Effector memory CD8-positive, alpha-beta T cell (primary cell): ENCODE measurements around the gene UBE2E3.

ENCODE experiments used
- ATAC-seq: fragments of 150-1000 bp; cut with Tn5 transposase; replicated peaks from 2 replicates; pipeline ENCODE4 v1.10.0; 2021; ENCODE audit warnings: mild to moderate bottlenecking, moderate library complexity
- DNase-seq, 3 experiments: peaks; one replicate each; pipeline ENCODE4 v3.0.0; 2021
- H3K27ac Mint-ChIP-seq, 2 donors: one replicate each; pipeline ENCODE4 v1.8.0; 2022; ENCODE audit warnings: mild to moderate bottlenecking in 2 of 2, mixed read lengths in 2 of 2, moderate library complexity in 2 of 2
- H3K27me3 Mint-ChIP-seq, 2 donors: one replicate each; pipeline ENCODE4 v1.8.0; 2022; ENCODE audit warnings: mixed read lengths in 2 of 2
- H3K36me3 Mint-ChIP-seq: one replicate; pipeline ENCODE4 v1.8.0; 2022; ENCODE audit warnings: mild to moderate bottlenecking, moderate library complexity, mixed read lengths; ENCODE audit not compliant: insufficient read depth
- H3K4me1 Mint-ChIP-seq, 2 donors: one replicate each; pipeline ENCODE4 v1.8.0; 2022; ENCODE audit warnings: low read depth in 2 of 2, mixed read lengths in 2 of 2
- H3K4me3 Mint-ChIP-seq, 2 donors: one replicate each; pipeline ENCODE4 v1.8.0; 2022; ENCODE audit warnings: mild to moderate bottlenecking in 2 of 2, mixed read lengths in 2 of 2, moderate library complexity in 2 of 2
- H3K9me3 Mint-ChIP-seq, 2 donors: one replicate each; pipeline ENCODE4 v1.8.0; 2022; ENCODE audit warnings: mixed read lengths in 2 of 2

UBE2E3 gene

GRCh38 chr2:180985771-180986395, 5.5 kb downstream of the UBE2E3 start:
- ATAC-seq (no peak), DNase-seq (no peak)
- Mint-ChIP-seq H3K27ac (no peak overlapping the region), H3K9me3 (no peaks in the 10 kb centered on the region), H3K27me3 (no peaks in the 10 kb centered on the region), H3K36me3 (peaks cover 13% of the 10 kb centered on the region), H3K4me3 (no peak overlapping the region), H3K4me1 (peaks cover 18 to 52% of the 10 kb centered on the region in 2 donors)

GRCh38 chr2:180987146-180987545, 6.7 kb downstream of the UBE2E3 start:
- DNase-seq (no peak), ATAC-seq (no peak)
- Mint-ChIP-seq H3K27me3 (no peaks in the 10 kb centered on the region), H3K4me1 (peaks cover 12 to 42% of the 10 kb centered on the region in 2 donors), H3K36me3 (peaks cover 3% of the 10 kb centered on the region), H3K4me3 (no peak overlapping the region), H3K9me3 (no peaks in the 10 kb centered on the region), H3K27ac (no peak overlapping the region)

DNA sequence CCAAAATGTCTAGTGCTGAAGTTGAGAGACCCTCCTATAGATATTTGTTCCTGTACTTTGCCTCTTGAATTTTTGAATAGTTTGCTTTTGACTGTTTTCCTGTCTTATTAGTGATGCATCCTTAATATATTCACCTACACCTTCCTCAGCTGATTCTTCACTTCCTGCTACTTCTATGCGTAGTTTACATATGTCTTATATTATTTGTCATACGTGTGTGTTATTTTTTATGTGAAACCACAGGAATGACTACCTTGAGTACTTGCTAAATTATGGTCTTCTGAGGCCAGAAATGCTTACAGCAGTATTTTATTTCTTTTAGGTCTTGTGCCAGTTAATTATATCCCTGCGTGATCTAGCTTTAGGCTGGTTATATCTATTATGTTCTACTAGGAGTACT, 9.9 kb downstream of the UBE2E3 start:
- no peaks in the 10 kb centered on the region for H3K9me3 Mint-ChIP-seq
- ATAC-seq (no peak), DNase-seq (no peak)
- peaks cover 8% of the 10 kb centered on the region for H3K36me3 Mint-ChIP-seq
- H3K27ac Mint-ChIP-seq: no peak overlapping the region
- H3K4me3 Mint-ChIP-seq: no peak overlapping the region
- peaks cover 5 to 24% of the 10 kb centered on the region in 2 donors for H3K4me1 Mint-ChIP-seq
- H3K27me3 Mint-ChIP-seq: no peaks in the 10 kb centered on the region

GRCh38 chr2:180990794-180991193, 10.4 kb downstream of the UBE2E3 start:
- no peak for ATAC-seq
- Mint-ChIP-seq H3K36me3 (peaks cover 8% of the 10 kb centered on the region), H3K9me3 (no peaks in the 10 kb centered on the region), H3K27me3 (no peaks in the 10 kb centered on the region), H3K4me3 (no peak overlapping the region), H3K4me1 (peaks cover 10 to 29% of the 10 kb centered on the region in 2 donors), H3K27ac (no peak overlapping the region)
- no peak for DNase-seq

DNA sequence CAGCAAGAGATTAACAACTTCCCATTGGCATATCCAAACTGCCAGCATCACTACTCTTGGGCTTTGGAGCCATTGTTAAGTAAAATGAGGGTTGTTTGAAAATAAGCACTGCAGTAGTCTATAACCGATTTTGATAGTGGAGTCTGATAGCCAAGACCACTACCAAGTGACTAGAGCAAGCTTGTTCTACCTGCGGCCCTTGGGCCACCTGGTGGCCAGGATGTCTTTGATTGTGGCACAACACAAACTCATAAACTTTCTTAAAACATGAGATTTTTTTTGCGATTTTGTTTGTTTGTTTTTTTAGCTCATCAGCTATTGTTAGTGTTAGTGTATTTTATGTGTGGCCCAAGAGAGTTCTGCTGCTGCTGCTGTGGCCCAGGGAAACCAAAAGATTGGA, 11.0 kb downstream of the UBE2E3 start:
- peaks cover 8 to 34% of the 10 kb centered on the region in 2 donors for H3K4me1 Mint-ChIP-seq
- no peak overlapping the region for H3K4me3 Mint-ChIP-seq
- no peak for DNase-seq
- no peak for ATAC-seq
- H3K27me3 Mint-ChIP-seq: no peaks in the 10 kb centered on the region
- H3K36me3 Mint-ChIP-seq: peaks cover 8% of the 10 kb centered on the region
- no peaks in the 10 kb centered on the region for H3K9me3 Mint-ChIP-seq
- H3K27ac Mint-ChIP-seq: no peak overlapping the region

DNA sequence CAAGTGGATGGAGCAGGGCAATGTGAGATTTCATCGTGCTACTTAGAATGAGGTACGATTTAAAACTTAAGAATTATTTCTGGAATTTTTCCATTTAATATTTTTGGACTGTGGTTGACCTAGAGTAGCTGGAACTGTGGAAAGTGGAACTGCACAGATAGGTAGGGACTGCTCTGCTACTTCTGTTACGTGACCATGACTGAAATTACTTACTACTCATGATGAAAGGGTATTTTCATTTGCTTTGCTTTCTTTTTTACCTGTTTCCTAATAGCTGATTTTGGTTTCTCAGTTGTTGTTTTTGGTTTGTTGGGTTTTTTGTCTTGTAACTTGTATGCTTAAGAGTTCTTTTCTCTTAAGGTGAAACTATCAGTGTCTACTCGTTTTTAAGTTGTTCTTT, 11.4 kb downstream of the UBE2E3 start:
- no peak for ATAC-seq
- Mint-ChIP-seq H3K27me3 (no peaks in the 10 kb centered on the region), H3K9me3 (no peaks in the 10 kb centered on the region), H3K36me3 (peaks cover 8% of the 10 kb centered on the region), H3K4me3 (no peak overlapping the region), H3K27ac (no peak overlapping the region), H3K4me1 (peaks cover 10 to 38% of the 10 kb centered on the region in 2 donors)
- DNase-seq: no peak

DNA sequence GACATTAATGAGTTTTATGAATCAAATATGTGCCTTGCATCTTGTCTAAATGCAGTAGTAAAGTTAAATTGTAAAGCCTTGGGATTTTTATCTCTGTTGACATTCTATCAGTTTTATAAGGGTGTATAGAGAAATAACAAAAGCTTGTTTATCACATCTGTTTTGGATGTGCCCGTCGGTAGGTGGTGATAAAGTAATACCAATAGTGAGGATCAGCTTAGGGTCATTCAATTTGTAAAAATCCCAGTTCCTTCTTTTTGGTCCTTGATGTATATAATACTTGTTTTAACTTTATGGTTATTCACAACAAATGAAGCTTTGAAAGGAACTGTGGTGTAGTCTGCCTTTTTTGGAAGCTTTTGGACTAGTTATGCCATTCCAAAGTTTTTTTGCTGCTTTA, 12.6 kb downstream of the UBE2E3 start:
- ATAC-seq (no peak), DNase-seq (no peak)
- Mint-ChIP-seq H3K4me3 (no peak overlapping the region), H3K27me3 (no peaks in the 10 kb centered on the region), H3K4me1 (peaks cover 10 to 40% of the 10 kb centered on the region in 2 donors), H3K27ac (no peak overlapping the region), H3K9me3 (no peaks in the 10 kb centered on the region), H3K36me3 (peaks cover 8% of the 10 kb centered on the region)

DNA sequence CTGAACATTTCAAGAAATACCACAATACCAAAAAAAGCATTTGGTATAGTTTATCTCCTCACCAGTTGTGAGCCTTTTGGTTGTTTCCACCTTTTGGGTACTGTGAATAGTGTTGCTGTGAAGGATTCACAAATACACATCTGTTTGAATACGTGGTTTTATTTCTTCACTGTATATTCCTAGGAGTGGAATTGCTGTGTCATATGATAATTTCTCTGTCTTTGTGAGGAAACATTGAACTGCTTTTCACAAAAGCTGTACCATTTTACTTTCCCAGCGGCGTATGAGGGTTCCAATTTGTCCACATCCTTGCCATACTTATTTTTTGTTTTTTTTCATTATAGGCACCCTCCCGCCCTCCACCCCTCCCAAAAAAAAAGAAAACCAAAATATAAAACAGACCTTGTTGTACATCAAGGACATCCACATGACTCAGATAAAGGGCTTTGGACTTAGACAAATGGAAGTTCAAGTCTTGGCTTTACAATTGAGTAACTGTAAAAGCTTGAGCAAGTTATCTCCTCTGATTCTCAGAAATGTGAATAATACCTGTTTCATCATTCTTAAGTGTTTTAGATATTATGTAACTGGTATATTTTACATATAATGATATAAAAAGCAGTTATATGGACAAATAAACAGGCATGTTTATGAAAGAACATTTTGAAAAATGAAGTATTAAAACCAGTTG, 19.0 kb downstream of the UBE2E3 start:
- Mint-ChIP-seq H3K27me3 (no peaks in the 10 kb centered on the region), H3K4me3 (no peak overlapping the region), H3K9me3 (no peaks in the 10 kb centered on the region), H3K4me1 (peaks cover 11 to 39% of the 10 kb centered on the region in 2 donors), H3K36me3 (no peaks in the 10 kb centered on the region), H3K27ac (no peak overlapping the region)
- ATAC-seq (no peak), DNase-seq (no peak)

- Mint-ChIP-seq H3K27me3 (no peaks in the 10 kb centered on the region), H3K4me1 (peaks cover 14 to 44% of the 10 kb centered on the region in 2 donors), H3K9me3 (no peaks in the 10 kb centered on the region), H3K36me3 (no peaks in the 10 kb centered on the region), H3K27ac (no peak overlapping the region), H3K4me3 (no peak overlapping the region)
- DNase-seq (no peak), ATAC-seq (no peak)
These were observed 24.4 kb downstream of the UBE2E3 start for GRCh38 chr2:181004647-181005325.

- no peaks in the 10 kb centered on the region for H3K27me3 Mint-ChIP-seq
These were observed 24.9 kb downstream of the UBE2E3 start for GRCh38 chr2:181005326-181005655.

DNA sequence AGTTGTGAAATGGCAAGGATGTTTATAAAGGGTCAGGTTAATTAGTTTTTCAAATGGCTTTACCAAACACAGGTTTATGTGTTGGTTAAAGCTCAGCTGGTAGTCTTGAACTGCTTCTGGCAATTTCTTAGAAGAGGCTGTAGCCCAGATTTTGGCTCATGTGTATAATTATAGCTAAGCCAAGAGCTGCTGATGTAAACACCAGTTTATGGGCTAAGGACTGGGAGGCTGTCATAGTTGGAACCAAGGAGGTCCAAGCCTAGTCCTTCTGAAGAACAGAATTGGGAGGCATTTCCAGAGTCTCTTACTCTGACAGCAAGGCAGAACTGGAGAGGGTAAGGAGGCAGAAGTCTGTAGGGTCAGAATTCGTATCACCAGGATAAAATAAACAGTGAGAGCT, 25.4 kb downstream of the UBE2E3 start:
- Mint-ChIP-seq H3K36me3 (no peaks in the 10 kb centered on the region), H3K4me3 (no peak overlapping the region), H3K9me3 (no peaks in the 10 kb centered on the region), H3K4me1 (peaks cover 17 to 51% of the 10 kb centered on the region in 2 donors), H3K27me3 (no peaks in the 10 kb centered on the region), H3K27ac (no peak overlapping the region)
- no peak for DNase-seq
- ATAC-seq: no peak

More at GRCh38 chr2:181005326-181005655, 24.9 kb downstream of the UBE2E3 start:
- H3K4me1 Mint-ChIP-seq: peaks cover 17 to 47% of the 10 kb centered on the region in 2 donors
- H3K36me3 Mint-ChIP-seq: no peaks in the 10 kb centered on the region
- no peaks in the 10 kb centered on the region for H3K9me3 Mint-ChIP-seq
- DNase-seq (no peak), ATAC-seq (no peak)
- no peak overlapping the region for H3K27ac Mint-ChIP-seq
- no peak overlapping the region for H3K4me3 Mint-ChIP-seq

GRCh38 chr2:181007086-181007837, 26.9 kb downstream of the UBE2E3 start:
- Mint-ChIP-seq H3K9me3 (no peaks in the 10 kb centered on the region), H3K27me3 (no peaks in the 10 kb centered on the region), H3K36me3 (no peaks in the 10 kb centered on the region), H3K27ac (no peak overlapping the region), H3K4me1 (peaks cover 20 to 49% of the 10 kb centered on the region in 2 donors), H3K4me3 (no peak overlapping the region)
- ATAC-seq (no peak), DNase-seq (no peak)

GRCh38 chr2:181008407-181008806, 28.0 kb downstream of the UBE2E3 start:
- Mint-ChIP-seq H3K36me3 (no peaks in the 10 kb centered on the region), H3K4me3 (no peak overlapping the region), H3K27ac (no peak overlapping the region), H3K27me3 (no peaks in the 10 kb centered on the region), H3K4me1 (peaks cover 23 to 49% of the 10 kb centered on the region in 2 donors), H3K9me3 (no peaks in the 10 kb centered on the region)
- ATAC-seq: no peak
- DNase-seq: no peak
